Lower leg skin (tissue), 4 donors: ENCODE measurements around the gene FAM236C. TPM values are rescaled to one million over a fixed set of nuclear protein-coding genes. Genes with fewer than 3 reads are reported as not detected.
"Not testable (repeated sequence)": the region's sequence is repeated elsewhere in the genome, so short reads cannot be mapped to it uniquely, and the experiment has no call there.

ENCODE experiments used
- DNase-seq, 2 donors: peaks; one replicate each; pipeline ENCODE4 v3.0.0-alpha.2; 2019; ENCODE audit warnings: low spot score in 2 of 2
- H3K4me3 ChIP-seq: fragments of 200-600 bp; sonication (generic); 2 replicates; pipeline ENCODE4 v1.5.1; 2017; ENCODE audit warnings: mild to moderate bottlenecking, low read depth; ENCODE audit not compliant: poor library complexity, severe bottlenecking
- WGBS, 2 donors: methylation state at CpG; one replicate each; pipeline ENCODE4 v1.1.5; 2018; 5-methylcytosine and 5-hydroxymethylcytosine counted together
- intact Hi-C: fragments of 100-400 bp; cut with DNase I; formaldehyde crosslinking; loops from one replicate; pipeline ENCODE4 v1.15.0; 2023; ENCODE audit warnings: low total_unique reads
- total RNA-seq, 4 donors: library from RNA; depleted of rRNA; stranded (reverse); fragments of >200 nt; gene quantifications; one replicate each; pipeline ENCODE4 v1.1.0, GENCODE V29; 2016

FAM236C gene
- total RNA-seq = not detected

DNA sequence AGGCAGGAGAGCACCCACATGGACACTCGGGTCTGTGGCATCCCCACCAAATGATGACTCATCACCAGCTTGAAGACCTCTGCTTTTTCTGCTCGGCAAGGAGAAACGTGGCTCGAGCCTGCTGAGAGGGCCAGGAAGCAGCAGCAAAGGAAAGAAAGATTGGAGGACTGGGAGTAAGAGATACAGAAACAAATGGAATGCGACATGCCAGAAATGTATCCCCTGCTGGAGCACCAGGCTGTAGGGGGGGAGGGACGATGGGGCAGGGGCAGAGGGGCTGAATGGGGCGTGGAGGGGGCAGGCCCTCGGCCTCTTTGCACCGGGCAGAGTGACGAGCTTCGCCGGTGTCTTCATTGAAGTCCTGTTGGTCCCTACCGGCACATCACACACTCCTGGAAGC, at the start of gene FAM236C:
Gene FAM236C (plus strand): TSS at position 301 of the 400 bp plus-strand sequence. CDS start 100 bp downstream, outside the sequence.
- H3K4me3 ChIP-seq, DNase-seq, intact Hi-C loops: not testable (repeated sequence)
- WGBS, 2 donors = no CpG with 5 or more reads among the region's 13 CpGs

DNA sequence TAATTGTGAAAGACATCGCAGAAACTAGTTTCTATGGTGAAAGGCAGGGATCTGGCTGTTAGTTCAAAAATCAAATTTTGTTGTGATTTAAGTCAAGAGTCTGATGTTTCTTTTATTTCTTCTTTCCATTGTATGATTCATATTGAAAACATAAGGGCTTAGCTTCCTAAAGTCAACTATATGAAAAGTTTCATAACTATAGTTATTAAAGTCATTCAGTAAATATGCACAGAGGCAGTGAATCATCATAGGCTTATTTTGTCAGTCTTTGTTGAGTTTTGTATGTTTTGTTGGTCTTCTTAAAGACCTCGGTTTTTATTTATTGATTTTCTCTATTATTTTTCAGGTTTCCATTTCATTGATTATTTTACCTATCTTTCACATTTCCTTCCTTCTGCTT, 29.5 kb upstream of the FAM236C start:
- no CpG with 5 or more reads among the region's 2 CpGs for WGBS, 2 donors
- H3K4me3 ChIP-seq, DNase-seq, intact Hi-C loops: not testable (repeated sequence)

DNA sequence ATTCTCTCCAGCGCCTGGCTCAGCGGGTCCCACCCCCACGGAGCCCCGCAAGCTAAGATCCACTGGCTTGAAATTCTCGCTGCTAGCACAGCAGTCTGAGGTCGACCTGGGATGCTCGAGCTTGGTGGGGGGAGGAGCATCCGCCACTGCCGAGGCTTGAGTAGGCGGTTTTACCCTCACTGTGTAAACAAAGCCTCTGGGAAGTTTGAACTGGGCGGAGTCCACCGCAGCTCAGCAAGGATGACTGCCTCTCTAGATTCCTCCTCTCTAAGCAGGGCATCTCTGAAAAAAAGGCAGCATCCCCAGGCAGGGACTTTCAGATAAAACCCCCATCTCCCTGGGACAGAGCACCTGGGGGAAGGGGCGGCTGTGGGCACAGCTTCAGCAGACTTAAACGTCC, 22.7 kb upstream of the FAM236C start:
- H3K4me3 ChIP-seq, intact Hi-C loops, DNase-seq: not testable (repeated sequence)
- no CpG with 5 or more reads among the region's 14 CpGs for WGBS, 2 donors

DNA sequence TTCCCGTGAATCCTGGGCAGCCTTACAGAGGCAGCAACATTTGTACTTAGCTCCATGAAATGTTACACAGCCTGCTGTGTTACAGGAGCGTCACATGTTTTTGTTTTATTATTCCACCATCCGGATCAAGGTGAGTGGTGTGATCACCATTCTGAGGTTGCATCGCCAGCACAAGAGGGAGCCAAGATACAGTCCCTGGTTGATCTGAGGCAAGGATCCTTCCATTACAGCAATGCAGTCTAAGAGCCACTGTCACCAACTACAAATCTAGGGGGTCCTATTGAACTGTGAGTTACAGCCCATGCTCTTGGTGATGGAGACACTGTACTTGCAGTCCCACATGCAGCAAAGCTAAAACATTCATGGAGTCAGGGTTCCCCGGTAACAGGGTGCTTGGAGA, 3.7 kb downstream of the FAM236C start:
- intact Hi-C loops, H3K4me3 ChIP-seq: not testable (repeated sequence)
- 85 to 89% methylated on average over 2 to 3 of the region's 5 CpGs for WGBS, 2 donors
- peak in 1 of 2 donors; percentile 3 for DNase-seq

DNA sequence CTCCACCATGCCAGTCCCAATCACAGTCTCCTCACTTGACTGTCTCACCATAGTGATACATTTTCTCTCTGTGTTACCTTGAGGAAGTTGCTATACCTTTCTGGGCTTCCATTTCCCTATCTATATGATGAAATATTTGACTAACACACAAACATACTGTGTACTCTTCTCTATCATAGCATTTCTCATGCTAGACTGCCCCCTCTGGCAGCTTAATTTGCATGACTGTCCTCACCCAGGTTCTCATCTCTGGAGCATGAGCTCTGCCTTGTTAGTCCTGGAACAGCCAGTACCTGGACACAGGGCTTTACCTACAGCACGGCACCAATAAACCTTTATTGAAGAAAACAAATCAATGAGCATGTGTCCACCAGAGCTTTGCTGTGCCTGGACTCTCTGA, 19.9 kb downstream of the FAM236C start:
- intact Hi-C loops, DNase-seq, H3K4me3 ChIP-seq: not testable (repeated sequence)
- WGBS, 2 donors = no CpG with 5 or more reads among the region's 1 CpG

DNA sequence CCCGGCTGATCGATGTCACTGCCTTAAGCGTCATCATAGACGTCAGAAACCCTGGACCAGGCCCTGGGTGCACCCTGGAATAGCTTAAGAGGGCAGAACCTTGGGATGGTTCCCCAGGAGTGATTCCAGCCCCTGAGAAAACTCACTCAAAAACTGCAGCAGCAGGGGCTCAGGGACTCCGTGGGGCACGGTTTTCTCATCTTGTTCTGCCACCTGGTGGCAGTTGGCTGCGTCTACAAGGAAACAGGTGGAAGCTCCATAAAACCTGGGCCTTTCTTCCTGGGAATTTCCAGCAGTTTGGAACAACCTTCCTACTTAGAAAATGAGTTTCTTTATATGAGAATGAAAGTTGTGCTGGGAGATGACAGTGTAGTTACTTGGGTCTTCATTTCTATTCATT, 24.0 kb downstream of the FAM236C start:
- H3K4me3 ChIP-seq, intact Hi-C loops: not testable (repeated sequence)

DNA sequence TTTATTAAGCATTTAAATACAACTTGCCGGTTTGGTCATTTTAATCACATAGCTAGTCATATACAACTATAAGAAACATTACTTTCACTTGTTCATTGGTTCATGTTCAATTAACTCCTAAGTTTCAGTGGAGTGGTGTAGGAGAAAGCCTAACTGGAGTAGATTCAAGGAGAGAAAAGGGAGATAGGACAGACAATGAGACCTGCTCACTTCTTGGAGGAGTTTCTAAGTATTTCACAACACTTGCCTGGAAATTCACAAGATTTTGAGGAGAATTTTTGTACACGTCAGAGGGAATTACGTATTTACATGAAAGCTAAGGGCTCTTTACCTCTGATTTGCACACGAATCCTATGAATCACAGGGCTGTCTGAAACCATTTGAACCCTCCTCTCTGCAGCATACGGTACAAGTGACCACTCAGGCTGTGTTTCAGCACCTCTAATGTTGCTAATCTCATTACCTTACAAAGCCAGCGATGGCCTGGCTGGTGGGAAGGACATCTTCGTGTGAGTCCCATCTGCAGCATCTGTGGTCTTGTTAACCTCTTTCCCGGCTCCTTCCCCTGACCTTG, 24.6 kb downstream of the FAM236C start:
- intact Hi-C loops, DNase-seq, H3K4me3 ChIP-seq: not testable (repeated sequence)
- WGBS, 2 donors = no CpG with 5 or more reads among the region's 8 CpGs

More for the DNA sequence above, 24.0 kb downstream of the FAM236C start:
- not testable (repeated sequence) for DNase-seq
- no CpG with 5 or more reads among the region's 7 CpGs for WGBS, 2 donors

DNA sequence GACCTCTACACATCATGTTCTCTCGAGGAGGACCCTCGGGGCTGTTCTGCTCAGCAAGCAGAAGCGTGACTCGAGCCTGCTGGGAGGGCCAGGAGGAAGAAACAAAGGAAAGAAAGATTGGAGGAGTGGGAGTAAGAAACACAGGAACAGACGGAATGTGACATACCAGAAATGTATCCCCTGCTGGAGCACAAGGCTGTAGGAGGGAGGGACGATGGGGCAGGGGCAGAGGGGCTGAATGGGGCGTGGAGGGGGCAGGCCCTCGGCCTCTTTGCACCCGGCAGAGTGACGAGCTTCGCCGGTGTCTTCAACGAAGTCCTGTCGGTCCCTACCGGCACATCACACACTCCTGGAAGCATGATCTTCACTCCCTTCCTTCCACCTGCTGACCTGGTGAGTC, 25.5 kb downstream of the FAM236C start, which contains the start of gene FAM236A:
Gene FAM236A (plus strand): TSS at position 301 of the 400 bp plus-strand sequence. CDS start 57 bp downstream, at position 358.
- H3K4me3 ChIP-seq, DNase-seq, intact Hi-C loops: not testable (repeated sequence)
- WGBS, 2 donors = no CpG with 5 or more reads among the region's 15 CpGs

DNA sequence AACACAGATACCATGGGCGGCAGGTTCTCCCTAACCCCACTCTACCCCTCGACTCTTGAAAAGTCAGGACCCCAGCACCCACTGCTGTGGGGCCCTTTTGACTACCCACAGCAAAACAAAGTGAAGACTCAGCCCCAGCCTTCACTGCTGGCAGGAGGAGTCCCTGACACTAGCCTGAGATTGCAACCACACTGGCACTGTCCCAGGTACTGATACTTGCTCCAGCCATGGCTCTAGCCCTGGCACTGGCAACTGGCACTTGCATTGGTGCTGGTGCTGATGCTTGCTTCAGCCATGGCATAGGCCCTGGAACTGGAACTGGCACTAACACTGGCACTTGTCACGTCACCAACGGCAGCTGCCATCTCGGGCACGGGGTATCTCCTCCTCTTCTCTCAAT, 29.9 kb downstream of the FAM236C start:
- DNase-seq, intact Hi-C loops, H3K4me3 ChIP-seq: not testable (repeated sequence)
- WGBS, 2 donors = no CpG with 5 or more reads among the region's 6 CpGs

DNA sequence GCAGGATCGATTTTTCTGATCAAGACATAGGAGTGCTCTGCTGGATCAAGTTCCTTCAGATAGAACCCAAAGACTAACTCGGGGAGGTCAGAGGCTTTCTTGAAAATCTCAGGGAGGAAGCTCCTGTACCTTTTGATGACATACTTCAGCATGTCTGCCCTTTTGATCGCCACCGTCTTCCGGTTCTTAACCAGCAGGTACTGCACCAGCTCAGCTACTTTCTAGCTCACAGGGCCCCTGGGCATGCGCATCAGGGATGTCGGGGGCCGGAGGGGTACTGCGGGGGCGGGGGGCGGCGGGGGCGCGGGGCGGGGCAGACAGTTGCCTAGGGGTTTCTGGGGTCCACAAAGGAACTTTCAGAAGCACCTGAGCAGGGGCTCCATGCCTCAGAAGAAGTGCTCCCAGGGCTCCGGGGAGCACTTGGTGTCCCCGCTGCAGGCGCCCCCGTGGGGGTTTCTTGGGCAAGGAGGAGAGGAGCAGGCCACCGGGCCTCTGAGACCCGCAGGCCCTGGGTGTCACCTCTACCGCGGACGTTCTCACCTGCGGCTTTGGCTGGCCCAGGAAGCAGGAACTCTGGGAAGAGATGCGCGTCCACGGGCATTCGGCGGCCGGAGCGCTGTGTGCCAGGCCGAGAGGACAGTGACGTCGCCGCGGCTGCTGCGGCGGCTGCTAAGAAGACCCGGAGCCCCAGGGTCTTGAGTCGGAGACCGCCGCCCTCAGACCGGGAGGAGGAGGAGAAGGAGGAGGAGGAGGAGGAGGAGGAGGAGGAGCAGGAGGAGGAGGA, 30.8 kb downstream of the FAM236C start:
- intact Hi-C loops = not testable (repeated sequence)
- no CpG with 5 or more reads among the region's 44 CpGs for WGBS, 2 donors

DNA sequence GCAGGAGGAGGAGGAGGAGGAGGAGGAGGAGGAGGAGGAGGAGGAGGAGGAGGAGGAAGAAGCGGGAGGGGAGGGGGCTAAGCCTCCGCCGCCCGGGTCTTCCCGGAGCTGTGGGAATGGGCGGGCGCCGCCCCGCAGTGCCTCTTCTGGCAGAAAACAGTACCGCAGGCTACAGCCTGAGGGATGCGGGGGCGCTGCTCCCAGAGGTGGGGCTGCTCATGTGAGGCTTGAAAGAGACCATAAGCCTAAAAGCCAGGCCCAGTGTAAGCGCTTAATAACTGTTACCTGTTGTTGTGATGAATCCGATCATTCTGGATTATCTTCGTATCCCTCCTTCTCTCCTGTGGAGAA, 31.4 kb downstream of the FAM236C start, which contains the start of gene DMRTC1:
Gene DMRTC1 (minus strand): TSS at position 19 of the 351 bp plus-strand sequence. CDS start 68,143 bp downstream, outside the sequence.
- WGBS, 2 donors = no CpG with 5 or more reads among the region's 15 CpGs
- intact Hi-C loops, DNase-seq, H3K4me3 ChIP-seq: not testable (repeated sequence)

More for the DNA sequence above, 30.8 kb downstream of the FAM236C start:
- not testable (repeated sequence) for DNase-seq, H3K4me3 ChIP-seq

DNA sequence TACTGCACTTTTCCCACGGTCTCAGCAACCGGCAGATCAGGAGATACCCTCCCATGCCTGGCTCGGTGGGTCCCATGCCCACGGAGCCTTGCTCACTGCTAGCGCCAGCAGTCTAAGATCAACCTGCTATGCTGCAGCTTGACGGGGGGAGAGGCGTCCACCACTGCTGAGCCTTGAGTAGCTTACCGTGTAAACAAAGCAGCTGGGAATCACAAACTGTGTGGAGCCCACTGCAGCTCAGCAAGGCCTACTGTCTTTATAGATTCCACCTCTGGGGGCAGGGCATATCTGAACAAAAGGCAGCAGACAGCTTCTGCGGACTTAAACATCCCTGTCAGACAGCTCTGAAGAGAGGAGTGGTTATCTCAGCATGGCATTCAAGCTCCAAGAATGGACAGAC, 47.6 kb downstream of the FAM236C start:
- DNase-seq, intact Hi-C loops: not testable (repeated sequence)
- WGBS, 2 donors = no CpG with 5 or more reads among the region's 9 CpGs

More for the DNA sequence above, 47.6 kb downstream of the FAM236C start:
- H3K4me3 ChIP-seq = not testable (repeated sequence)
